ENCODE measurements around the gene SEC14L2.
A peak's percentile ranks its signal among the peaks of the same experiment; 100 is the strongest.

Gene SEC14L2

GRCh38 chr22:30408388-30409102, 11.7 kb downstream of the SEC14L2 start:
- no peak for DNase-seq

GRCh38 chr22:30411780-30412179, 15.0 kb downstream of the SEC14L2 start:
- no peak for DNase-seq

GRCh38 chr22:30413001-30413400, 16.2 kb downstream of the SEC14L2 start:
- DNase-seq: no peak

GRCh38 chr22:30413745-30414524, 17.1 kb downstream of the SEC14L2 start:
- DNase-seq: no peak

- DNase-seq: no peak
Measured at GRCh38 chr22:30414525-30415047, 17.8 kb downstream of the SEC14L2 start.

- DNase-seq: no peak
Measured at GRCh38 chr22:30416403-30416802, 19.6 kb downstream of the SEC14L2 start.

GRCh38 chr22:30416837-30417236, 20.0 kb downstream of the SEC14L2 start:
- no peak for DNase-seq

- no peak for DNase-seq
Measured at GRCh38 chr22:30420347-30421125, 23.7 kb downstream of the SEC14L2 start.

- no peak for DNase-seq
Measured at GRCh38 chr22:30421695-30422480, 25.1 kb downstream of the SEC14L2 start.

- no peak for DNase-seq
Measured at GRCh38 chr22:30422481-30423300, 25.9 kb downstream of the SEC14L2 start.

GRCh38 chr22:30423301-30423958, 26.6 kb downstream of the SEC14L2 start:
- DNase-seq: no peak

GRCh38 chr22:30423959-30424533, 27.2 kb downstream of the SEC14L2 start:
- peak; percentile 99 for DNase-seq

GRCh38 chr22:30424534-30425326, 27.9 kb downstream of the SEC14L2 start:
- DNase-seq: no peak

- DNase-seq: no peak
Measured at GRCh38 chr22:30425327-30425615, 28.5 kb downstream of the SEC14L2 start.

- DNase-seq: peak; percentile 33 to 57
Measured at GRCh38 chr22:30425616-30426387, 29.0 kb downstream of the SEC14L2 start, which contains the start of gene MTFP1. MTFP1 (plus strand) TSS chr22:30425768; CDS start chr22:30425880, 112 bp downstream.

- DNase-seq: peak; percentile 32 to 42
Measured at GRCh38 chr22:30426388-30427353, 29.9 kb downstream of the SEC14L2 start.

- no peak for DNase-seq
Measured at GRCh38 chr22:30427871-30428270, 31.1 kb downstream of the SEC14L2 start.

GRCh38 chr22:30429887-30430286, 33.1 kb downstream of the SEC14L2 start:
- DNase-seq: no peak
